HepG2 (cell line): ENCODE measurements around the gene RNASE13. TPM values are rescaled to one million over a fixed set of nuclear protein-coding genes. Genes with fewer than 3 reads are reported as not detected.

ENCODE experiments used
- ARNT2 ChIP-seq: sonication (generic); formaldehyde crosslinking; IDR thresholded peaks from 2 replicates; pipeline ENCODE4 v1.8.0; 2022; ENCODE audit warnings: mild to moderate bottlenecking, low read depth, missing genetic modification reagents, moderate library complexity
- KAT7 ChIP-seq: IDR thresholded peaks from 2 replicates; pipeline ENCODE4 v1.6.1; 2018; ENCODE audit warnings: borderline replicate concordance, missing compliant biosample characterization
- KDM2A ChIP-seq: sonication (generic); formaldehyde crosslinking; IDR thresholded peaks from 2 replicates; pipeline ENCODE4 v1.4.0; 2020; ENCODE audit warnings: low read depth, missing genetic modification reagents, borderline replicate concordance
- KLF12 ChIP-seq: sonication (generic); formaldehyde crosslinking; IDR thresholded peaks from 2 replicates; pipeline ENCODE4 v1.4.0; 2020; ENCODE audit warnings: missing genetic modification reagents, borderline replicate concordance
- MED13 ChIP-seq: sonication (generic); formaldehyde crosslinking; IDR thresholded peaks from 2 replicates; pipeline ENCODE4 v1.5.0; 2020; ENCODE audit warnings: missing genetic modification reagents
- MIER3 ChIP-seq: IDR thresholded peaks from 2 replicates; pipeline ENCODE4 v1.6.1; 2016; ENCODE audit warnings: missing compliant biosample characterization, borderline replicate concordance
- MYC ChIP-seq: sonication (generic); formaldehyde crosslinking; IDR thresholded peaks from 2 replicates; pipeline ENCODE4 v1.9.0; 2021; ENCODE audit warnings: missing genetic modification reagents, borderline replicate concordance
- NCOA2 ChIP-seq: sonication (generic); formaldehyde crosslinking; IDR thresholded peaks from 2 replicates; pipeline ENCODE4 v1.8.0; 2022; ENCODE audit warnings: inconsistent platforms
- NFATC3 ChIP-seq: sonication (generic); formaldehyde crosslinking; IDR thresholded peaks from 2 replicates; pipeline ENCODE4 v1.5.1; 2020; ENCODE audit warnings: mild to moderate bottlenecking, missing genetic modification reagents
- POLR2AphosphoS2 ChIP-seq: IDR thresholded peaks from 2 replicates; pipeline ENCODE4 v1.6.1; 2011; ENCODE audit warnings: low read depth, low read length, improper control_type of control experiment
- PRMT3 ChIP-seq: sonication (generic); formaldehyde crosslinking; IDR thresholded peaks from 2 replicates; pipeline ENCODE4 v1.8.1; 2022; ENCODE audit warnings: low read depth, mild to moderate bottlenecking, moderate library complexity, missing genetic modification reagents, borderline replicate concordance
- SMAD9 ChIP-seq: sonication (generic); formaldehyde crosslinking; IDR thresholded peaks from 2 replicates; pipeline ENCODE4 v1.5.1; 2020; ENCODE audit warnings: mild to moderate bottlenecking, missing genetic modification reagents
- SRSF1 ChIP-seq: fragments of 200-400 bp; formaldehyde crosslinking; optimal IDR thresholded peaks from 2 replicates; pipeline ENCODE3; 2017; ENCODE audit warnings: mild to moderate bottlenecking, low read depth, low read length, moderate library complexity
- SRSF4 ChIP-seq: fragments of 200-400 bp; formaldehyde crosslinking; IDR thresholded peaks from one replicate; pipeline ENCODE4 v1.6.1; 2018; ENCODE audit warnings: mild to moderate bottlenecking, low read depth, low read length, moderate library complexity; ENCODE audit not compliant: poor library complexity, severe bottlenecking
- ZC3H13 ChIP-seq: sonication (generic); formaldehyde crosslinking; IDR thresholded peaks from 2 replicates; pipeline ENCODE4 v1.8.1; 2023; ENCODE audit warnings: mild to moderate bottlenecking, missing genetic modification reagents, moderate library complexity
- ZNF367 ChIP-seq: sonication (generic); formaldehyde crosslinking; IDR thresholded peaks from 2 replicates; pipeline ENCODE4 v1.4.0; 2020; ENCODE audit warnings: missing genetic modification reagents, borderline replicate concordance
- ZNF652 ChIP-seq: IDR thresholded peaks from 2 replicates; pipeline ENCODE4 v1.6.1; 2016; ENCODE audit warnings: low read depth, borderline replicate concordance
- ZSCAN21 ChIP-seq: sonication (generic); formaldehyde crosslinking; IDR thresholded peaks from 2 replicates; pipeline ENCODE4 v1.8.0; 2022; ENCODE audit warnings: mild to moderate bottlenecking, missing genetic modification reagents, moderate library complexity, borderline replicate concordance
- ZZZ3 ChIP-seq: sonication (generic); formaldehyde crosslinking; IDR thresholded peaks from 2 replicates; pipeline ENCODE4 v1.4.0; 2020; ENCODE audit warnings: missing genetic modification reagents, mild to moderate bottlenecking, borderline replicate concordance
- polyA plus RNA-seq, 8 experiments: library from polyadenylated mRNA; depleted of rRNA in 3 of 8; stranded (reverse) in 7 of 8; unstranded in 1 of 8; fragments of >200 nt; fragmentation: Illumina TruSeq in 4 of 8; extraction: Trizol in 4 of 8; gene quantifications; 2 replicates each; pipeline versions ENCODE4 v1.2.1 to v1.2.3, GENCODE V29; 2011 to 2016; ENCODE audit warnings: low read depth in 4 of 8, missing spikeins in 1 of 8, mixed read lengths in 1 of 8; ENCODE audit not compliant: insufficient read depth in 1 of 8
- total RNA-seq, 5 experiments: library from RNA; depleted of rRNA; stranded (reverse); fragments of >200 nt; fragmentation: Illumina TruSeq; extraction: Trizol; gene quantifications; 2 replicates each; pipeline ENCODE4 v1.2.3, GENCODE V29; 2016; ENCODE audit warnings: low read depth in 1 of 5
- TF ChIP-seq, protein P1 (sequence below): sonication (generic); formaldehyde crosslinking; IDR thresholded peaks from 2 replicates; pipeline ENCODE4 v1.8.1; 2023; ENCODE audit warnings: mild to moderate bottlenecking, missing genetic modification reagents
- TF ChIP-seq, protein P2 (sequence below): sonication (generic); formaldehyde crosslinking; IDR thresholded peaks from 2 replicates; pipeline ENCODE4 v1.4.0; 2020; ENCODE audit warnings: missing genetic modification reagents, borderline replicate concordance
- TF ChIP-seq, protein P3 (sequence below): sonication (generic); formaldehyde crosslinking; IDR thresholded peaks from 2 replicates; pipeline ENCODE4 v1.5.0; 2020; ENCODE audit warnings: mild to moderate bottlenecking, missing genetic modification reagents

The RNASE13 gene
- total and polyA plus RNA-seq, 2 of the 13 experiments (the other 11 are each of a cell fraction or from before 2014, with no cell fraction given): 1.0 TPM; not detected in 1

DNA sequence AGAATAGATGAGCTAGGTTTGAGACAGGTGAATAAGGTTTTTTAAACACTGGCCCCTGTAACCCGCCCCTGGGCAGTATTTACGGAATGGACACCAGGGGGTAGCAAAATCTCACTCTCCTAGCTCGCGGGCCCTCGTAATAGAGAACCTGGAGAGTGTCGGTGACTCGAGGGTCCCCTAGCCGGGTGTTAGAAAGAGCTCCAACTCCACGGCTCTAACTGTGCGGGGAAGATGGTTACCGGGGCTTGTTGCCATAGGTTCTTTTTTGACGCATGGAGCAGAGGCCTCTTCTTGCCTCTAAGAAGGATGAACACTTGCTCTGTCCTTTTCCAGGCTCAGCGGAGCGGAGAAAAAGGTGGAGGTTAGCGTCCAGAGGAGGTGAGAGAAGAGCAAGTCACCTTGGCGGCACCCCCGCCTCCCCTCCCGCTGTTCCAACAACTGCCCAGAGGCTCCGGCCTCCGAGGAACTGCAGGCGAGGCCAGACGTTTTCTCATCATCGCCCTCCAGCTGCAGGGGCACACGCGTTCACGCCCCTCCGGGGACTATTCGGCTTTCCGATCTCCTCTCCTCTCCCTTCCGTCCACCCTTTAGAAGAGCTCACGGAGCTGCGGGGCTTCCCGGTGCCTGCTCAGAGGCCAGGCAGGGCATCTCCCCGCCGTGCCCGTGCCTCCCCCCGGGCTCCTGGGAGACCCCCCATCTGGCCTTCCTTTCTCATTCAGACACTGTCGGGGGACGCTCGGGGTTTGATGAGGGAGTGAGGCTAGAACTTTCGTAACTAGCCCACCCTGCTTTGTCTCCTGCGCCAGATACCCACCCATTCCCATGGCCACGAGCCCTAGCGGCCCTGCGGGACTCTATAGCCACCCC, 34.1 kb upstream of the RNASE13 start (continued):
- TF ChIP-seq, protein P1, sequence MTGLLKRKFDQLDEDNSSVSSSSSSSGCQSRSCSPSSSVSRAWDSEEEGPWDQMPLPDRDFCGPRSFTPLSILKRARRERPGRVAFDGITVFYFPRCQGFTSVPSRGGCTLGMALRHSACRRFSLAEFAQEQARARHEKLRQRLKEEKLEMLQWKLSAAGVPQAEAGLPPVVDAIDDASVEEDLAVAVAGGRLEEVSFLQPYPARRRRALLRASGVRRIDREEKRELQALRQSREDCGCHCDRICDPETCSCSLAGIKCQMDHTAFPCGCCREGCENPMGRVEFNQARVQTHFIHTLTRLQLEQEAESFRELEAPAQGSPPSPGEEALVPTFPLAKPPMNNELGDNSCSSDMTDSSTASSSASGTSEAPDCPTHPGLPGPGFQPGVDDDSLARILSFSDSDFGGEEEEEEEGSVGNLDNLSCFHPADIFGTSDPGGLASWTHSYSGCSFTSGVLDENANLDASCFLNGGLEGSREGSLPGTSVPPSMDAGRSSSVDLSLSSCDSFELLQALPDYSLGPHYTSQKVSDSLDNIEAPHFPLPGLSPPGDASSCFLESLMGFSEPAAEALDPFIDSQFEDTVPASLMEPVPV (CRISPR knock-in tag): no peak
- TF ChIP-seq, protein P2, sequence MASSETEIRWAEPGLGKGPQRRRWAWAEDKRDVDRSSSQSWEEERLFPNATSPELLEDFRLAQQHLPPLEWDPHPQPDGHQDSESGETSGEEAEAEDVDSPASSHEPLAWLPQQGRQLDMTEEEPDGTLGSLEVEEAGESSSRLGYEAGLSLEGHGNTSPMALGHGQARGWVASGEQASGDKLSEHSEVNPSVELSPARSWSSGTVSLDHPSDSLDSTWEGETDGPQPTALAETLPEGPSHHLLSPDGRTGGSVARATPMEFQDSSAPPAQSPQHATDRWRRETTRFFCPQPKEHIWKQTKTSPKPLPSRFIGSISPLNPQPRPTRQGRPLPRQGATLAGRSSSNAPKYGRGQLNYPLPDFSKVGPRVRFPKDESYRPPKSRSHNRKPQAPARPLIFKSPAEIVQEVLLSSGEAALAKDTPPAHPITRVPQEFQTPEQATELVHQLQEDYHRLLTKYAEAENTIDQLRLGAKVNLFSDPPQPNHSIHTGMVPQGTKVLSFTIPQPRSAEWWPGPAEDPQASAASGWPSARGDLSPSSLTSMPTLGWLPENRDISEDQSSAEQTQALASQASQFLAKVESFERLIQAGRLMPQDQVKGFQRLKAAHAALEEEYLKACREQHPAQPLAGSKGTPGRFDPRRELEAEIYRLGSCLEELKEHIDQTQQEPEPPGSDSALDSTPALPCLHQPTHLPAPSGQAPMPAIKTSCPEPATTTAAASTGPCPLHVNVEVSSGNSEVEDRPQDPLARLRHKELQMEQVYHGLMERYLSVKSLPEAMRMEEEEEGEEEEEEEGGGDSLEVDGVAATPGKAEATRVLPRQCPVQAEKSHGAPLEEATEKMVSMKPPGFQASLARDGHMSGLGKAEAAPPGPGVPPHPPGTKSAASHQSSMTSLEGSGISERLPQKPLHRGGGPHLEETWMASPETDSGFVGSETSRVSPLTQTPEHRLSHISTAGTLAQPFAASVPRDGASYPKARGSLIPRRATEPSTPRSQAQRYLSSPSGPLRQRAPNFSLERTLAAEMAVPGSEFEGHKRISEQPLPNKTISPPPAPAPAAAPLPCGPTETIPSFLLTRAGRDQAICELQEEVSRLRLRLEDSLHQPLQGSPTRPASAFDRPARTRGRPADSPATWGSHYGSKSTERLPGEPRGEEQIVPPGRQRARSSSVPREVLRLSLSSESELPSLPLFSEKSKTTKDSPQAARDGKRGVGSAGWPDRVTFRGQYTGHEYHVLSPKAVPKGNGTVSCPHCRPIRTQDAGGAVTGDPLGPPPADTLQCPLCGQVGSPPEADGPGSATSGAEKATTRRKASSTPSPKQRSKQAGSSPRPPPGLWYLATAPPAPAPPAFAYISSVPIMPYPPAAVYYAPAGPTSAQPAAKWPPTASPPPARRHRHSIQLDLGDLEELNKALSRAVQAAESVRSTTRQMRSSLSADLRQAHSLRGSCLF (CRISPR knock-in tag): no peak
- TF ChIP-seq MED13 (CRISPR knock-in tag) (no peak), NFATC3 (CRISPR knock-in tag) (0 out of 2 replicates have a peak, but pooled peaks have one; percentile 42), SMAD9 (CRISPR knock-in tag) (no peak), NCOA2 (peak; percentile 44; the same call in 1 of the 2 replicates), MYC (CRISPR knock-in tag) (peak; percentile 21; the same call in 1 of the 2 replicates), ZNF652 (CRISPR knock-in tag) (no peak), PRMT3 (CRISPR knock-in tag) (no peak), ZZZ3 (CRISPR knock-in tag) (no peak), ARNT2 (CRISPR knock-in tag) (no peak), KAT7 (CRISPR knock-in tag) (no peak; the same call in 1 of the 2 replicates), KLF12 (CRISPR knock-in tag) (no peak), KDM2A (CRISPR knock-in tag) (peak; percentile 43; the same call in 1 of the 2 replicates), ZNF367 (CRISPR knock-in tag) (no peak), ZC3H13 (no peak), SRSF1 (no peak), SRSF4 (no peak), MIER3 (CRISPR knock-in tag) (no peak), POLR2AphosphoS2 (no peak), ZSCAN21 (CRISPR knock-in tag) (no peak)
- TF ChIP-seq, protein P3, sequence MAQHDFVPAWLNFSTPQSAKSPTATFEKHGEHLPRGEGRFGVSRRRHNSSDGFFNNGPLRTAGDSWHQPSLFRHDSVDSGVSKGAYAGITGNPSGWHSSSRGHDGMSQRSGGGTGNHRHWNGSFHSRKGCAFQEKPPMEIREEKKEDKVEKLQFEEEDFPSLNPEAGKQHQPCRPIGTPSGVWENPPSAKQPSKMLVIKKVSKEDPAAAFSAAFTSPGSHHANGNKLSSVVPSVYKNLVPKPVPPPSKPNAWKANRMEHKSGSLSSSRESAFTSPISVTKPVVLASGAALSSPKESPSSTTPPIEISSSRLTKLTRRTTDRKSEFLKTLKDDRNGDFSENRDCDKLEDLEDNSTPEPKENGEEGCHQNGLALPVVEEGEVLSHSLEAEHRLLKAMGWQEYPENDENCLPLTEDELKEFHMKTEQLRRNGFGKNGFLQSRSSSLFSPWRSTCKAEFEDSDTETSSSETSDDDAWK (CRISPR knock-in tag): no peak
